Activated T-cell treated with anti-CD3 and anti-CD28 coated beads, Interleukin-2, amount 50 U/mL, for 4 hours (primary cell): ENCODE data around the gene PIH1D2. TPM values are rescaled to one million over a fixed set of nuclear protein-coding genes. Genes with fewer than 3 reads are reported as not detected.
A peak's percentile ranks its signal among the peaks of the same experiment; 100 is the strongest.
"Not testable (repeated sequence)": the region's sequence is repeated elsewhere in the genome, so short reads cannot be mapped to it uniquely, and the experiment has no call there.

Source experiments
- ATAC-seq, 2 donors: fragments of 200-7000 bp; cut with Tn5 transposase; one replicate each; pipeline ENCODE4 v1.10.0; 2021
- DNase-seq: peaks from one replicate; pipeline ENCODE4 v3.0.0-alpha.2; 2020
- H3K27me3 Mint-ChIP-seq: one replicate; pipeline ENCODE4 v1.8.0; 2021; ENCODE audit warnings: low read depth, mixed read lengths
- H3K36me3 Mint-ChIP-seq: one replicate; pipeline ENCODE4 v1.8.0; 2022; ENCODE audit warnings: mixed read lengths; ENCODE audit not compliant: insufficient read depth
- H3K4me1 Mint-ChIP-seq: one replicate; pipeline ENCODE4 v1.8.0; 2021; ENCODE audit warnings: low read depth, mixed read lengths
- H3K4me3 Mint-ChIP-seq: one replicate; pipeline ENCODE4 v1.8.0; 2021; ENCODE audit warnings: mild to moderate bottlenecking, moderate library complexity, mixed read lengths
- H3K9me3 Mint-ChIP-seq: one replicate; pipeline ENCODE4 v1.8.0; 2021; ENCODE audit warnings: mixed read lengths
- total RNA-seq, 3 donors: library from RNA; stranded (reverse); gene quantifications; one replicate each; pipeline ENCODE4 v1.2.1, GENCODE V29; 2021

Gene PIH1D2
- total RNA-seq, 3 donors from 2014 or later, result 0.34 to 0.63 (median 0.43) TPM

DNA sequence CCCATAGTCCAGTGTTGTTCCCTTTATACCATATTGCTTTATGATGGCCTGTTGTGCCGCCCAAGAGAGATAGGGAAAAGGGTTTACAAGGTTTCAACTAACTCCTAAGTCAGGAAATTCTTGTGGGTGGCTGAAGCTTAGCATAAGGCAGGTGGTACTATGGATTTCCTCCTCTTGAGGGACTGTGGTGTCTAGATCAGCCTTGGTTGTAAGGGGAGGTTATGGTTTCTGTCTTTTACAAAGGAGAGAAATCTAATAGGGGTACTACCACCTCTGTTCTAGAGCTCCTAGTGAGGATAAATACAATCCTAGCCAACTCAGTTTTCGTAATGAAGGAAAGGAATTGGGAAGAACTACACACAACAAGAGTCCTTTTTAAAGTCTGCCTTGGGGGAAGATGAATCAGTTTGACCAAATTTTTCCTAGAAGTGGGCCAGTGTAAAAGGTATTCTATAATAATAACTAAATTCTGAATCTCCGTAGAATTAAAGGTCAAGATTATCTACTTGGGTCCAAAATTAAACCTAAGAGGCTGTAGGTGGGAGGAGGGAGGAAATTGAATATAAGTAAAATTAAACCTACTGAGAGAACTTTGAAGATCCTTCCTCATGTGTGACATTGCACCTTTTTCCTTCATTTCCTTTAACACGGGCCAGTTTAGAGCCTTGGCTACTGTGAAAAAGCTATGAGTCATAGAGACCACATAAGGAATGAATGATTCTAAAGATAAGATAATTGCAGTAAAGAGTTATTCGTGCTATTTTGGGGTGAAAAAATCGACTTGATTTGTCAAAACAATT is 31.5 kb downstream of the PIH1D2 start:
- H3K36me3 Mint-ChIP-seq, result peaks cover 50% of the 10 kb centered on the region
- no peaks in the 10 kb centered on the region for H3K27me3 Mint-ChIP-seq
- DNase-seq (no peak), ATAC-seq (no peak)
- H3K4me1 Mint-ChIP-seq, result peaks cover 7% of the 10 kb centered on the region
- H3K4me3 Mint-ChIP-seq, result no peak overlapping the region
- H3K9me3 Mint-ChIP-seq, result no peaks in the 10 kb centered on the region

DNA sequence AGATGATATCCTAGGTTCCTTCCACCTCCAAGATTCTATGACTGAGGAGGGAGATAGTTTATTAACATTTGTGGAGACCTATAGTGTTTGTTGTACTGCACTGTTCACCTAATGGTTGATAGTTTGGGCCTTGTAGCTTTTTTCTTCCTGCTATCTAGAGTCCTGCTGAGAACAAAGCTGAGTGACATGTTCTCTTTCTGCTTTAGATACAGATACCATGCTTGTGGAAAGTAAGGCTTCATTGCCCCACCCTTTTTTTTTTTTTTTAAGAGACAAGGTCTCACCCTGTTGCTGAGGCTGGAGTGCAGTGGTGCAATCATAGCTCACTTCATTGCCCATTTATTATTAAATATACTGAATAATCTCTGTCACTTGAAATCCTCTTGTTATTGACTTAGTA is 36.3 kb downstream of the PIH1D2 start:
- Mint-ChIP-seq H3K27me3 (no peaks in the 10 kb centered on the region), H3K4me1 (peaks cover 7% of the 10 kb centered on the region), H3K36me3 (peaks cover 37% of the 10 kb centered on the region), H3K4me3 (no peak overlapping the region), H3K9me3 (no peaks in the 10 kb centered on the region)
- no peak for ATAC-seq
- no peak for DNase-seq

DNA sequence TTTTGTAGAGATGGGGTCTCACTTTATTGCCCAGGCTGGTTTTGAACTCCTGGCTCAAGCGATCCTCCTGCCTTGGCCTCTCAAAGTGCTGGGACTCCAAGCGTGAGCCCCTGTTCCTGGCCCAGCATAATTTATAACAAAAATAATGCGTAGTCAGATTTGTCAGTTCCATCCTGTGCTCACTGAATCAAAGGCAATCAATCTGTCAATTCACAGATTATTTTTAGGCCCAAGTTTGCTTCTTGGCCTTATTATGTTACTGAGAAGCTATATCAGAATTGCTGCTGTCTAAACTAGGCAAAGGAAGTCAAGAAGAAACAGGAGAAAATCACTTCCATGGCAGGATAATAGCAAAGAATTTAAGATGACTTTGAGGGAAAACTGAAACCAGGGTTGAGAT is 39.9 kb downstream of the PIH1D2 start:
- H3K9me3 Mint-ChIP-seq, result no peaks in the 10 kb centered on the region
- no peak for DNase-seq
- peaks cover 7% of the 10 kb centered on the region for H3K4me1 Mint-ChIP-seq
- H3K27me3 Mint-ChIP-seq, result no peaks in the 10 kb centered on the region
- no peak for ATAC-seq
- H3K36me3 Mint-ChIP-seq, result peaks cover 37% of the 10 kb centered on the region
- H3K4me3 Mint-ChIP-seq, result no peak overlapping the region

DNA sequence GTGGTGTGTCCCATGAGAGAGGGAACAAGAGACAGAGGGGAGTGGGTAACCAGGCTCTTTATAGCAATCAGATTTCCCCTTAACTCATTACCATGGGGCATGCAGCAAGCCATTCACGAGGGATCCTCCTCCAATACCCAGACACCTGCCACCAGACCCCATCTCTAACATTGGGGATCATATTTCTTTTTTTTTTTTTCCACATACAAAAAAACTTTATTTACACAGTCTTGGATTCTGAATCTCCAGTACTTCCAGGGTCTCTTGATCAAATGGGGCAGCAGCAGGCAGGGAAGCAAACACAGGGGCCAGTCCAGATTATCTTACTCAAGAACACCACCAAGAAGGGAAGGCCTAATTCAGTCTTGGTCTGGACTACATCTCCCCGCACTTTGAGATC is 44.4 kb downstream of the PIH1D2 start:
- Mint-ChIP-seq H3K4me3 (no peak overlapping the region), H3K27me3 (no peaks in the 10 kb centered on the region), H3K9me3 (no peaks in the 10 kb centered on the region), H3K4me1 (peaks cover 14% of the 10 kb centered on the region), H3K36me3 (peaks cover 32% of the 10 kb centered on the region)
- DNase-seq (no peak), ATAC-seq (no peak)

DNA sequence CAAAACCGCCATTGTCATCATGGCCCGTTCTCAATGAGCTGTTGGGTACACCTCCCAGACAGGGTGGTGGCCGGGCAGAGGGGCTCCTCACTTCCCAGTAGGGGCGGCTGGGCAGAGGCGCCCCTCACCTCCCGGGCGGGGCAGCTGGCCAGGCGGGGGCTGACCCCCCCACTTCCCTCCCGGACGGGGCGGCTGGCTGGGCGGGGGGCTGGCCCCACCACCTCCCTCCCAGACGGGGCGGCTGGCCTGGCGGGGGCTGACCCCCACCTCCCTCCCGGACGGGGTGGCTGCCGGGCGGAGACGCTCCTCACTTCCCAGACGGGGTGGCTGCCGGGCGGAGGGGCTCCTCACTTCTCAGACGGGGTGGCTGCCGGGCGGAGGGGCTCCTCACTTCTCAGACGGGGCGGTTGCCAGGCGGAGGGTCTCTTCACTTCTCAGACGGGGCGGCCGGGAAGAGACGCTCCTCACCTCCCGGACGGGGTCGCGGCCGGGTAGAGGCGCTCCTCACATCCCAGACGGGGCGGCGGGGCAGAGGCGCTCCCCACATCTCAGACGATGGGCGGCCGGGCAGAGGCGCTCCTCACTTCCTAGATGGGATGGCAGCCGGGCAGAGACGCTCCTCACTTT is 46.9 kb downstream of the PIH1D2 start:
- peaks cover 20% of the 10 kb centered on the region for H3K36me3 Mint-ChIP-seq
- not testable (repeated sequence) for ATAC-seq

DNA sequence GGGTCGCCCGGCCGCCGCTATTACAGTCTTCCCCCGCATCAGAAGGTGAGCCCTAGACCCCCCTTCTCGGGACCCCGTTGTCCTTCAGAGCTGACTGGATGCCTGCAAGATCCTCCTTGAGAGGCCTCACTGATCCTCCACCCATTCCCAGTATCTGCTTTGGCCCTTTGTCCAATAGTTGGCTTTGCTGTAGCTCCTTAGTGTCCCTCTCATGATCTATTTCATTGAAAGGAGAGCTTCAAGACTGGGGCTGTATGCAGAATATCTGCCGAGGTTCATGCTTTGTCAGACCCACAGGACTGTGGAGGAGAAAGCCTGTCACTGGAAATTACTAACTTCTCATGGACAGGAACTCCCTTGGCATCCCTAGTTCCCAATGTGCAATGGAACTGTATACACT is 48.1 kb downstream of the PIH1D2 start:
- H3K9me3 Mint-ChIP-seq, result no peaks in the 10 kb centered on the region
- ATAC-seq, result peak in 1 of 2 donors; percentile 9

More for the DNA sequence above, 46.9 kb downstream of the PIH1D2 start:
- H3K27me3 Mint-ChIP-seq, H3K4me3 Mint-ChIP-seq, H3K9me3 Mint-ChIP-seq, DNase-seq: not testable (repeated sequence)
- peaks cover 22% of the 10 kb centered on the region for H3K4me1 Mint-ChIP-seq

DNA sequence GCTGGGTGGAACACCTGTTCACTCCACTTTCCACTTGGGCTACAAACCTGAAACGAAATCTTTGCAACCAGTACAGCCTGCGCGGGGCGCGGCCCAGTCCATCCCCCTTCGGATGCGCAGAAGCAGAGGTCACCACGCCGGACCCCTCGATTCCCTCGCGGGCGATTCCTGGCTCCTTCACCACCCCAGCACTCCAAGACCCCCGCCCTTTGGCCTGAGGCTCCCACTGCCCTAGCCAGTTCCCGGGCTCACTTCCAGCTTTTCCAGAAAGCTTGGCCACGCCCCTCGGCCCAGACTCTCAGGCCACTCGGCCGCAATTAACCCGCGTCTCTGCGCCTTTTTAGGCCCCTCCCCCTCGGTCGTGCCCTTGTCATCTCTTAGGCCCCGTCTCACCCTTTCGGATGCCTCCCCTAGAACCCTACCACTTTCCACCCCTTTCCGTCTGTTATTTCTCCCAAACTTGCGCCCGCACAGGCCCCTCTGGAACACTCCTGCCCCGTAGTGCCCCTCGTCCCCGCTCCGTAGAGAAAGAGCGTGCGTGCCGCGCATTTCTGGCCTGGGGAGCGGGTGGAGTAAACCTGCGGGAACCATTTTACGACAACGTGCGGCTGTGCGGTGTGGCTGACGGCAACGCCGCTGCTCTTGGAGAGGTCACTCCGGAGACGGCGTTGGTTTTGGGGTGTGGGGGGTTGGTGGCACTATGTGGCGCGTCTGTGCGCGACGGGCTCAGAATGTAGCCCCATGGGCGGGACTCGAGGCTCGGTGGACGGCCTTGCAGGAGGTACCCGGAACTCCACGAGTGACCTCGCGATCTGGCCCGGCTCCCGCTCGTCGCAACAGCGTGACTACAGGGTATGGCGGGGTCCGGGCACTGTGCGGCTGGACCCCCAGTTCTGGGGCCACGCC is 48.8 kb downstream of the PIH1D2 start, which contains the start of gene DLAT:
Gene DLAT (plus strand): TSS at position 636 of the 906 bp plus-strand sequence. CDS start 65 bp downstream, at position 701.
- H3K27me3 Mint-ChIP-seq, result no peaks in the 10 kb centered on the region
- ATAC-seq (peak; percentile 92 to 93), DNase-seq (peak; percentile 71)
- no peaks in the 10 kb centered on the region for H3K9me3 Mint-ChIP-seq
- peaks cover 16% of the 10 kb centered on the region for H3K36me3 Mint-ChIP-seq
- peak within 1 kb of the TSS; percentile 99 for H3K4me3 Mint-ChIP-seq
- peaks cover 19% of the 10 kb centered on the region for H3K4me1 Mint-ChIP-seq

More for the DNA sequence above, 48.1 kb downstream of the PIH1D2 start:
- no peak for DNase-seq
- Mint-ChIP-seq H3K27me3 (no peaks in the 10 kb centered on the region), H3K4me1 (peaks cover 22% of the 10 kb centered on the region), H3K4me3 (peak overlapping the region; percentile 99), H3K36me3 (peaks cover 20% of the 10 kb centered on the region)

DNA sequence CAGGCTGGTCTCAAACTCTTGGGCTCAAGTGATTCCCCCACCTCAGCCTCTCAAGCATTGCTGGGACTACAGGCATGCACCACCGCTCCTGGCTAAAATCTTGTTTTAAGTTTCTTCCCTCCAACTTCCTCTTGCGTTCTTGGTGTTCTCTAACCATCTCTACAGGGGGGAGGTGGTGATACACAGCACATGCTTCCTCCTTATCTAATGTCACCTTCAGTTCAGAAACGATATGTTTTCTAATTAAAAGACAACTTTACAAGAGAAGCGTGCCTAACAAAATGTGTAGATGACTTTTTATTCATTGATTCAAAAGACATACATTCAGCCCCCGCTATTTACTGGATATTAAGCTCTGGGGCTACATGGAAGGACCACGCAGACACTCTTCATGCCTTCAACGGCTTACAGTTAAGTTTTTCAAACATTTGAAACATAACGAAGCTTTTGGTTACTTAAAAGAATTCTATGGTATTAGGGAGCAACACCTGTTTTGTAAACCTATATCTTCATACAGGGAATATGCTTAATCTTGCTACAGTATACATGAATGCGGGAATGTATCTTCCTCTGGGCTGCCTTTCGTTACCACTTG is 49.5 kb downstream of the PIH1D2 start:
- Mint-ChIP-seq H3K9me3 (no peaks in the 10 kb centered on the region), H3K4me3 (peak overlapping the region; percentile 99), H3K36me3 (peaks cover 9% of the 10 kb centered on the region), H3K4me1 (peaks cover 18% of the 10 kb centered on the region), H3K27me3 (no peaks in the 10 kb centered on the region)
- DNase-seq (no peak), ATAC-seq (no peak)

DNA sequence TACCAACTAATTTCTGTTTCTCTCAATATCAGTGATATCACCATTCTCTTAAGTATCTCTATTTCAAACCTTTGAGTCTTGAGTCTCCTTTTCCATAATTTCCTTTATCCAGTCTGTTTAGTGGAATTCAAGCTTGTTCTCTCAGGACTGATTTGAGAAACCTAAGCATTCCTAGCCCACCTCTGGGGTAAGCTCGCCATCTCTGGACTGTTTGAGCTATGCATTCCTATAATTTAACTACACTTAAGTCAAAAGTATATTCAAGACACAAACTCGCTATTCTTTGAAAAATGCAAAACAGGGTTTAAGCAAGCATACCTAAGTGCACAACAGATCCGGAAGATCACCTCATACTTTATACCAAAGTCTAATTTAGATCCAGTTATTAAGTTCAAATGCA is 50.7 kb downstream of the PIH1D2 start:
- no peak overlapping the region for H3K4me3 Mint-ChIP-seq
- H3K27me3 Mint-ChIP-seq, result no peaks in the 10 kb centered on the region
- ATAC-seq (no peak), DNase-seq (no peak)
- no peaks in the 10 kb centered on the region for H3K36me3 Mint-ChIP-seq
- H3K4me1 Mint-ChIP-seq, result peaks cover 18% of the 10 kb centered on the region
- no peaks in the 10 kb centered on the region for H3K9me3 Mint-ChIP-seq

DNA sequence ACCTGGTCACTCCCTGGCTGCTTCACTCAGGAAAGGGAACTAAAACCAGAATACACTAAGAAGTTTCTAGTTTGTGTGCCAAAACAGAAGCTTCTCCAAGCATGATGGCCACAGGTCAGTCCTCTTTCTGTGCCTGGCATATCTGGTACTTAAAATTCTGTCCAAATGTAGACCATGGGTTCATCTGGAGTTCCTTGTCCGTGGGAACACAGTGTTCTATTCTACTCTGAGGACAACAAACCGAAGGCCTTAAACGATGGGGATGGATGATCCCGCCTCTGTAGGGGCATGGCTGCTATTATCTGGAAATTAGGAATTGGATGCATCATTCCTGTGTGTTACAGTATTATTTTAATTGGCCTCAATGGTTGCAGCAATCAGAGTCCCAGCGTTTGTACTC is 54.8 kb downstream of the PIH1D2 start:
- Mint-ChIP-seq H3K36me3 (no peaks in the 10 kb centered on the region), H3K27me3 (peaks cover 1% of the 10 kb centered on the region), H3K9me3 (no peaks in the 10 kb centered on the region), H3K4me3 (no peak overlapping the region), H3K4me1 (peaks cover 6% of the 10 kb centered on the region)
- ATAC-seq (no peak), DNase-seq (no peak)

Other genes starting within 250 kb of the PIH1D2 start
- 10 to 100 TPM; 22.9 to 24.2 (median 23.8) TPM for gene ALG9, start 202.4 kb downstream of the PIH1D2 start, total RNA-seq
- gene FDXACB1, start 194.9 kb downstream of the PIH1D2 start, total RNA-seq, result 10 to 100 TPM; 11.1 to 12.5 (median 11.4) TPM
- 10 to 100 TPM; 16.9 to 25.3 (median 17.9) TPM for gene CFAP68, start 194.5 kb downstream of the PIH1D2 start, total RNA-seq
- gene CRYAB, start 162.2 kb downstream of the PIH1D2 start, total RNA-seq, result under 1 TPM in 1 of 3 donors, not detected in 2; 0.35 TPM
- not detected for gene HSPB2, start 161.3 kb downstream of the PIH1D2 start, total RNA-seq
- not detected for gene C11orf52, start 155.1 kb downstream of the PIH1D2 start, total RNA-seq
- 10 to 100 TPM in 2 of 3 donors, 1 to 10 TPM in 1; 5.2 to 22.7 (median 21.2) TPM for gene DIXDC1, start 136.7 kb downstream of the PIH1D2 start, total RNA-seq
- 10 to 100 TPM; 60.6 to 72.5 (median 66.0) TPM for gene DLAT, start 48.6 kb downstream of the PIH1D2 start, total RNA-seq
- gene NKAPD1, start 282 bp upstream of the PIH1D2 start, total RNA-seq, result 10 to 100 TPM; 19.1 to 21.5 (median 19.8) TPM
- 10 to 100 TPM; 72.6 to 90.8 (median 83.0) TPM for gene TIMM8B, start 12.7 kb upstream of the PIH1D2 start, total RNA-seq
- gene SDHD, start 12.9 kb upstream of the PIH1D2 start, total RNA-seq, result 100 to 1,000 TPM; 111 to 133 (median 121) TPM
- gene IL18, start 90.1 kb upstream of the PIH1D2 start, total RNA-seq, result not detected
- gene TEX12, start 93.4 kb upstream of the PIH1D2 start, total RNA-seq, result under 1 TPM in 1 of 3 donors, not detected in 2; 0.40 TPM
- gene BCO2, start 101.5 kb upstream of the PIH1D2 start, total RNA-seq, result 1 to 10 TPM in 1 of 3 donors, under 1 TPM in 2; 0.66 to 1.1 (median 0.73) TPM
- 10 to 100 TPM; 39.0 to 49.4 (median 44.9) TPM for gene PTS, start 152.4 kb upstream of the PIH1D2 start, total RNA-seq
- not detected for gene PLET1, start 186.8 kb upstream of the PIH1D2 start, total RNA-seq